Anterior cingulate cortex (tissue), 58 donors: ENCODE measurements around the gene GATB.
A peak's percentile ranks its signal among the peaks of the same experiment; 100 is the strongest.
"Not testable (repeated sequence)": the region's sequence is repeated elsewhere in the genome, so short reads cannot be mapped to it uniquely, and the experiment has no call there.

Experiments
- DNase-seq, 58 donors: peaks; one replicate each; lab custom pipeline; 2025; lab: John Stamatoyannopoulos, UW

The GATB gene

GRCh38 chr4:151785484-151786157 is 24.8 kb upstream of the GATB start:
- no peak for DNase-seq

GRCh38 chr4:151784706-151785105 is 23.9 kb upstream of the GATB start:
- no peak for DNase-seq

- DNase-seq = no peak
Measured at GRCh38 chr4:151783867-151784266, 23.1 kb upstream of the GATB start.

- no peak for DNase-seq
Measured at GRCh38 chr4:151782296-151782695, 21.5 kb upstream of the GATB start.

- DNase-seq = peak in 20 of 58 donors; percentile 1 to 51 (median 20)
Measured at GRCh38 chr4:151781026-151781425, 20.2 kb upstream of the GATB start.

- no peak for DNase-seq
Measured at GRCh38 chr4:151777471-151777870, 16.7 kb upstream of the GATB start.

GRCh38 chr4:151774324-151774723 is 13.5 kb upstream of the GATB start:
- DNase-seq = no peak

GRCh38 chr4:151772274-151772673 is 11.5 kb upstream of the GATB start:
- DNase-seq = no peak

GRCh38 chr4:151771664-151772063 is 10.9 kb upstream of the GATB start:
- DNase-seq = no peak

GRCh38 chr4:151770154-151770553 is 9.3 kb upstream of the GATB start:
- DNase-seq = no peak

- no peak for DNase-seq
Measured at GRCh38 chr4:151768835-151769234, 8.0 kb upstream of the GATB start.

GRCh38 chr4:151766691-151767090 is 5.9 kb upstream of the GATB start:
- DNase-seq = no peak

GRCh38 chr4:151760002-151760401 is 805 bp downstream of the GATB start:
- DNase-seq = no peak

GRCh38 chr4:151753056-151753455 is 7.8 kb downstream of the GATB start:
- DNase-seq = no peak

- no peak for DNase-seq
Measured at GRCh38 chr4:151750156-151750555, 10.7 kb downstream of the GATB start.

GRCh38 chr4:151745481-151746231 is 15.2 kb downstream of the GATB start:
- DNase-seq = no peak

GRCh38 chr4:151744614-151745013 is 16.2 kb downstream of the GATB start:
- DNase-seq = no peak

- no peak for DNase-seq
Measured at GRCh38 chr4:151743894-151744293, 16.9 kb downstream of the GATB start.

GRCh38 chr4:151743128-151743854 is 17.5 kb downstream of the GATB start:
- DNase-seq = no peak

- no peak for DNase-seq
Measured at GRCh38 chr4:151738720-151739517, 21.9 kb downstream of the GATB start.

GRCh38 chr4:151736852-151737251 is 24.0 kb downstream of the GATB start:
- DNase-seq = not testable (repeated sequence)
